DMS 273 (cell line): ENCODE data around the gene SUPT16H.

Experiments used
- DNase-seq: peaks from one replicate; lab custom pipeline; 2025; ENCODE audit not compliant: unreplicated experiment; lab: John Stamatoyannopoulos, UW

The SUPT16H gene

GRCh38 chr14:21369949-21370679 lies 13.7 kb downstream of the SUPT16H start:
- DNase-seq, result no peak

GRCh38 chr14:21367582-21368144 lies 16.2 kb downstream of the SUPT16H start:
- no peak for DNase-seq

- DNase-seq, result no peak
These were observed 27.3 kb downstream of the SUPT16H start for GRCh38 chr14:21356511-21356910.

- no peak for DNase-seq
These were observed 31.2 kb downstream of the SUPT16H start for GRCh38 chr14:21352587-21352986.

GRCh38 chr14:21350539-21350938 lies 33.3 kb downstream of the SUPT16H start:
- peak; percentile 34 for DNase-seq

GRCh38 chr14:21347201-21347600 lies 36.6 kb downstream of the SUPT16H start:
- no peak for DNase-seq

GRCh38 chr14:21346532-21347135 lies 37.2 kb downstream of the SUPT16H start:
- no peak for DNase-seq

GRCh38 chr14:21343035-21343794 lies 40.6 kb downstream of the SUPT16H start:
- no peak for DNase-seq

GRCh38 chr14:21334202-21334906 lies 49.5 kb downstream of the SUPT16H start:
- DNase-seq, result no peak

- DNase-seq, result no peak
These were observed 50.9 kb downstream of the SUPT16H start for GRCh38 chr14:21332950-21333349.

- DNase-seq, result peak; percentile 62
These were observed 56.8 kb downstream of the SUPT16H start for GRCh38 chr14:21326972-21327371.

GRCh38 chr14:21322716-21323115 lies 61.1 kb downstream of the SUPT16H start:
- no peak for DNase-seq

- DNase-seq, result no peak
These were observed 62.9 kb downstream of the SUPT16H start for GRCh38 chr14:21320913-21321312.

GRCh38 chr14:21317398-21317797 lies 66.4 kb downstream of the SUPT16H start:
- DNase-seq, result no peak

GRCh38 chr14:21313512-21313911 lies 70.3 kb downstream of the SUPT16H start:
- no peak for DNase-seq

- no peak for DNase-seq
These were observed 72.2 kb downstream of the SUPT16H start for GRCh38 chr14:21311614-21312013.

GRCh38 chr14:21309956-21310355 lies 73.9 kb downstream of the SUPT16H start:
- no peak for DNase-seq

- DNase-seq, result no peak
These were observed 74.6 kb downstream of the SUPT16H start for GRCh38 chr14:21309238-21309636.

- DNase-seq, result peak; percentile 96
These were observed 75.2 kb downstream of the SUPT16H start for GRCh38 chr14:21308479-21309237.

GRCh38 chr14:21308132-21308478 lies 75.7 kb downstream of the SUPT16H start:
- peak; percentile 49 for DNase-seq
